GM12873 (cell line): Measurements from ENCODE around the gene KRTAP13-4.

Experiments
- TF ChIP-seq, protein P1 (sequence below): IDR thresholded peaks from 2 replicates; pipeline ENCODE4 v1.5.1; 2012; ENCODE audit warnings: low read depth, mild to moderate bottlenecking, moderate library complexity, low read length, control low read depth; ENCODE audit not compliant: insufficient read depth; ENCODE audit errors: missing control alignments

The KRTAP13-4 gene

DNA sequence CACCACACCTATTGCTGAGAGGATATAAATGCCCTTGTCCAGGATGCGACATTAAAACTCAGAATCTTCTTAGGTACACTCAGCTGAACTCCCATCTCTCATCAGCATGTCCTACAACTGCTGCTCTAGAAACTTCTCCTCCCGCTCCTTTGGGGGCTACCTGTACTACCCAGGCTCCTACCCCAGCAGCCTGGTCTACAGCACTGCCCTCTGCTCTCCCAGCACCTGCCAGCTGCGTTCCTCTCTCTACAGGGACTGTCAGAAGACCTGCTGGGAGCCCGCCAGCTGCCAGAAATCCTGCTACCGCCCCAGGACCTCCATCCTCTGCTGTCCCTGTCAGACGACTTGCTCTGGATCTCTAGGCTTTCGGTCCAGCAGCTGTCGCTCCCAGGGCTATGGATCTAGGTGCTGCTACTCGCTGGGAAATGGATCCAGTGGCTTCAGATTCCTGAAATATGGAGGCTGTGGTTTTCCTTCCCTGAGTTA, at the start of gene KRTAP13-4:
KRTAP13-4 (plus strand) TSS at position 51 of the 486 bp plus-strand sequence; CDS start at position 107, 56 bp downstream.
- TF ChIP-seq, protein P1, sequence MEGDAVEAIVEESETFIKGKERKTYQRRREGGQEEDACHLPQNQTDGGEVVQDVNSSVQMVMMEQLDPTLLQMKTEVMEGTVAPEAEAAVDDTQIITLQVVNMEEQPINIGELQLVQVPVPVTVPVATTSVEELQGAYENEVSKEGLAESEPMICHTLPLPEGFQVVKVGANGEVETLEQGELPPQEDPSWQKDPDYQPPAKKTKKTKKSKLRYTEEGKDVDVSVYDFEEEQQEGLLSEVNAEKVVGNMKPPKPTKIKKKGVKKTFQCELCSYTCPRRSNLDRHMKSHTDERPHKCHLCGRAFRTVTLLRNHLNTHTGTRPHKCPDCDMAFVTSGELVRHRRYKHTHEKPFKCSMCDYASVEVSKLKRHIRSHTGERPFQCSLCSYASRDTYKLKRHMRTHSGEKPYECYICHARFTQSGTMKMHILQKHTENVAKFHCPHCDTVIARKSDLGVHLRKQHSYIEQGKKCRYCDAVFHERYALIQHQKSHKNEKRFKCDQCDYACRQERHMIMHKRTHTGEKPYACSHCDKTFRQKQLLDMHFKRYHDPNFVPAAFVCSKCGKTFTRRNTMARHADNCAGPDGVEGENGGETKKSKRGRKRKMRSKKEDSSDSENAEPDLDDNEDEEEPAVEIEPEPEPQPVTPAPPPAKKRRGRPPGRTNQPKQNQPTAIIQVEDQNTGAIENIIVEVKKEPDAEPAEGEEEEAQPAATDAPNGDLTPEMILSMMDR: no peak

- TF ChIP-seq, protein P1: no peak
Measured at GRCh38 chr21:30382201-30382600, 47.8 kb upstream of the KRTAP13-4 start.

GRCh38 chr21:30391492-30392025, 38.5 kb upstream of the KRTAP13-4 start:
- TF ChIP-seq, protein P1: no peak

GRCh38 chr21:30395731-30396130, 34.3 kb upstream of the KRTAP13-4 start, which contains the start of gene KRTAP13-1:
KRTAP13-1 (plus strand) TSS chr21:30396031; CDS start chr21:30396087, 56 bp downstream.
- TF ChIP-seq, protein P1: no peak

DNA sequence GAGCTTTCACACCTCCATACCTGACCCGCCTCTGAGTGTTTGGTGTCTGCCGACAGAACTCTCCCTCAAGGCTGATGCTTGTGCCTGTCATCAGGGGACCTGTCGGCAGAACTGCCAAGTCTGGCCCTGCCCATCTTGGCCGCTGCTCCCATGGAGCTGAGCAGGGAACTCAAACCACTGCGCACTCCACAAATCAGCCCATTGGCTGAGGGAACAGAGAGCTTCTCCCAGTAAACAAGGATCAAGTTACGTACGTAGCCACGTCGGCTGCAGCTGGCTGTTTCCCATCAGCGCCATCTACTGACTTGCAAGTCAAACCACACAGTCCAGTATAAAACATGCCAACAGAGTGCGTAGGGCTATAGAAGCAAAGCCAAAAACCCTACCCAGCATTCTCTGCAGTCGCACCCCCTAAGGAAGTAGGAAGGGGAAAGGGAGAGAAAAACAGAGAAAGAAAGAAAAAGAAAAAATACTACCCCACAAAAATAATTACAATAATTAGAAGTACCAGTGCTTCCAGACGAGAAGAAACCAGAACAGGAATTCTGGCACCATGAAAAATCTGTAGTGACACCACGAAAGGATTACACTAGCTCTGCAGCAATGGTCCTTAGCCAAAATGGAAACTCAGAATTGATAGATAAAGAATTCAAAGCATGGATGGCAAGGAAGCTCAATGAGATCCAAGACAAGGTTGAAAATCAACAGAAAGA, 21.1 kb upstream of the KRTAP13-4 start:
- TF ChIP-seq, protein P1: no peak

DNA sequence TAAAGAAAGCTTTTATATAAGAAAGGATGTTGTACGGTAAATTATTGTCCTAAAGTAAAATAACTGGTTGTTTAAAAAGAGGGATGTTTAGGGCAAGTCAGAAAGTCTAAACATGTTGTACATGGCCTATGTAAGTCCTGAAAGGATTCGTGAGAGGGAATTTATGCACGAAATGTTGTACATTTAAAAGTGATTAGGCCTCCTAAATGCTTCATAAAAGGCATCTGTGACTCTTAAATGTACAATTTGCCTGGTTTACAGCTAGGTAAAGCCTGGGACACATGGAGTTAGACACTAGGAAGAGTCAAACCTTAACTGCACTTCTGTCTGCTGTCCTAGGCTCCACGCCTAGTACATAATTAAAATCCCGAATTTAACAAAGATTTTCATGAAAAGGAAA, 14.0 kb upstream of the KRTAP13-4 start:
- TF ChIP-seq, protein P1: no peak

DNA sequence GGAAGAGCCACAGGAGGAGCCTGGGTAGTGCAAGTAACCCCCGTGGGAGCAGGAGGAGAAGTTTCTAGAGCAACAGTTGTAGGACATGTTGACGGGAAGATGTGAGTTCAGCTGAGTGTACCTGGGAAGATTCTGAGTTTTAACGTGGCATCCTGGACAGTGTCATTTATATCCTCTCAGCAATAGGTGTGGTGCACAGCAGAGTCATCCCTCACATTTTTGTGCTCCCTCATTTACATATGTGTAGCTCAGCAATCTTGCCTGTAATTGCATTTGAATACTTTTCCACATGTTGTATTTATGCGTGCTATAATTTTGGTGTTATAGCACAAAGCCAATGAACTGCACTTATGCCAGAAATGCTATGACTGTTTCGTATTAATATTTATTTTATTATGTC, 4.2 kb upstream of the KRTAP13-4 start, which contains the start of gene KRTAP13-3:
KRTAP13-3 (minus strand) TSS at position 101 of the 400 bp plus-strand sequence; CDS start at position 87, 14 bp downstream.
- TF ChIP-seq, protein P1: no peak
